GM19438 (cell line): ENCODE measurements around the gene E2F3.
A peak's percentile ranks its signal among the peaks of the same experiment; 100 is the strongest.
"Not testable (repeated sequence)": the region's sequence is repeated elsewhere in the genome, so short reads cannot be mapped to it uniquely, and the experiment has no call there.

Experiments used
- ATAC-seq: cut with Tn5 transposase; IDR thresholded peaks from one replicate; pipeline ENCODE4 v1.9.1; 2021; ENCODE audit warnings: low read depth; ENCODE audit not compliant: unreplicated experiment

E2F3 gene

DNA sequence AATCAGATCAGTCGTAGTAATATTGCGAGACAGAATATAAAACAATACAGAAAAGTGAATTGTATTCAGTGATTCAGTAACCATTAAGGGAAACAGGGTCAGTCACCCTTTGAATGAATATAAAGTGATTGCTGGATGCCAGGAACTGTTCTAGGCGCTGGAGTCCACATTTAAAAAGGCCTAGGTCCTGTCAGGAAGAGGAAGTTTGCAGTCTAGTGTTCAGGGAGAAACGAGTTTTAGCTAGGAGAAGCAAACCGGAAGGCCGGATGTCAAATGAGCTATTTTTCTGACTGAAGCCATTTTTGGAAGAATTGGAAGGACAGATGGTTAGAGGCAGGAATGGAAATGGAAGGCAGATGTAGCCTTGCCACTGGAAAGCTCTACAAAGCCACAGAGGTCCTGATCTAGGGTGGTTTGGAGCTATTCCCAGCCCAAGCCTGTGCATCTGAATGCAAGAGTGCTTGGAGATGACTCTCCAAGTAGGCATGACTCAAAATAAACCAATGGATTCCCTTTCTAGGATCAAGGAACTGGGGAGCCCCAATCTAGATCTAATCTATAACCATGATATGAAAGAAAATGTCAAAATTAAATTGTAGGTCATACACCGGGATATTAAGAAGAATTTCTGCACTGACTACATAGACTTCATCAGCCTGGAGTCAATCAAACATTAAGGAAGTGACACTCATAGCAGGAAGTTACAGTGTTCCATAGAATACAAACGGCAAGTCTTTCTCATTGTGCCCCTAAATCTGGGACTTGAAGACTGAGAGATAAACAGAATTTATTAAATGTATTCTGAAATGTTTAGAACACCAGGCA, 95.7 kb downstream of the E2F3 start:
- no peak for ATAC-seq

DNA sequence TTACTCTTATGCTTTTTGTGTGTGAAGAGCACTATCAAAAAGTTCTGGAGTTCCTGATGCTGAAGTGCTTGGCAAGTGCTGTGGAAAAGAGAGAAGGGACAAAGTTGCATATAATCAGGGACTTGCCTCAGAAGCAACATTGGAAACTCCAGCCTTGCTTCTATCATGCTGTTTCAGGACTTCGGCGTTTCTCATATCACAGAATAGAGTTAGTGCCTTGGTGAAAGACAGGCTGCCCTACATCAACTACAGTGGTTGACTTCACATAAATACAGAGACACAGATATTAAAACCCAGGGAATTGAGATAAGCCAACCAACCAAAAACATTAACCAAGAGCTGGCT, 96.3 kb downstream of the E2F3 start:
- ATAC-seq, result no peak

DNA sequence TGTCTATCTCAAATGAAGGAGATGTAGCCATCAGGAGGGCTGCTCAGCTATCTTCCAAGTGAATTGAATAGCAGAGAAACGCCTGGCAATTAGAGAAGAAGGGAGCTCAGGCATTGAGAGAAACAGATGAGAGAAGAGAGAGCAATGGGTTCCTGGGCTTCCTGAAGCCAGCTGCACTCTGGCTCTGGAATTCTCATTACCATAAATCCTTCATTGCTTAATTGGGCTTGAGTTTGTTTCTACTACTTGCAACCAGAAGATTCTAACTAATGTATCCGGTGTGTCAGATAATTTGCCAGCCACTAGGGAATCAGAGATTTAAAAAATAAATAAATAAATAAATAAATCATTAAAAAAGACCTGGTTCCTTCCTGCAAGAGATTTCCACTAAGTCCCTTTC, 107.5 kb downstream of the E2F3 start:
- ATAC-seq, result no peak

- ATAC-seq, result no peak
These were observed 110.2 kb downstream of the E2F3 start for GRCh38 chr6:20511852-20512251.

DNA sequence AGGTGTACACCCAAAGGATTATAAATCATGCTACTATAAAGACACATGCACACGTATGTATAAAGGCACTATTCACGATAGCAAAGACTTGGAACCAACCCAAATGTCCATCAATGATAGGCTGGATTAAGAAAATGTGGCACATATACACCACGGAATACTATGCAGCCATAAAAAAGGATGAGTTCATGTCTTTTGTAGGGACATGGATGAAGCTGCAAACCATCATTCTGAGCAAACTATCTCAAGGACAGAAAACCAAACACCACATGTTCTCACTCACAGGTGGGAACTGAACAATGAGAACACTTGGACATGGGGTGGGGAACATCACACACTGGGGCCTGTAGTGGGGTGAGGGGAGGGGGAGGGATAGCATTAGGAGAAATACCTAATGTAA, 123.5 kb downstream of the E2F3 start:
- ATAC-seq, result not testable (repeated sequence)

DNA sequence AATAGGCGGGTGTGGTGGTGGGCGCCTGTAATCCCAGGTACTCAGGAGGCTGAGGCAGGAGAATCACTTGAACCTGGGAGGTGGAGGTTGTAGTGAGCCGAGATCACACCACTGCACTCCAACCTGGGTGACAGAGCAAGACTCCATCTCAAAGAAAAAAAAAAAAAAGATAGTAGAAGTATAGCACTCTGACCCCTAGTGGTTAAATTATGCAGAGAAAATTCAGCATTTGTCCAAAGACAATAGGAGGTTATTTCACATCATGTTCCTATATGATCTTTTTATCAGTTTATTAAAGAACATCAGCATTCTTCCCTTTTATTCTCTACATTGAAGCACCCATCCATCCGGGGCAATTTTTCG, 127.4 kb downstream of the E2F3 start:
- ATAC-seq, result not testable (repeated sequence)

GRCh38 chr6:20532881-20533280, 131.2 kb downstream of the E2F3 start:
- no peak for ATAC-seq

- ATAC-seq, result no peak
These were observed 132.1 kb downstream of the E2F3 start for GRCh38 chr6:20533746-20534294.

- peak; percentile 79 for ATAC-seq
These were observed 132.9 kb downstream of the E2F3 start, which contains the start of gene CDKAL1 for GRCh38 chr6:20534295-20535262. Gene CDKAL1, plus strand, starts transcription at chr6:20534457. Its CDS starts 11,894 bp downstream, at chr6:20546351.

DNA sequence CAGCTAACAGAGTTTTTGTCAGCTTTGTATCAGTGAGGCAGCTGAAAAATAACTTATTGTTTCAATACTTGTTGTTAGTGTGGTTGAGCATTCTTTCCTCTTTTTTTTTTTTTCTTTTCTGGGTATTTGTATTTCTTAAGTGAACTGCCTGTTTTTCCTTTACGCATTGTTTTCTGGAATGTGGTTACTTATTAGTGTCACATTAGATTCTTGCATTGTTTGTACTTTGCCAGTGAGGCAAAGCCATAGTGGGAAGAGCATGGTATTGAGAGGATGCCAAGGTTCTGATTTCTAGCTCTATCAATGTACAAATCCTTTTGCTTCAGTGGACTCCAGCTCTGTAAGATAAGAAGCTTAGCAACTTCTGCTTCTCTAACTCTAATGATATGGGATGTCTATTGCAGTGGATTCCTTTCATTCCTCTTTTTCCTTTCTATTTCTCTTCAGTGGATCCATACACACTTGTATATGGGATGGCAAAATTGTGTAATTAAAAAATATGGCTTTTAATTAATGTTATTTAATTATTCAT, 136.5 kb downstream of the E2F3 start:
- ATAC-seq, result no peak

- no peak for ATAC-seq
These were observed 137.2 kb downstream of the E2F3 start for GRCh38 chr6:20538907-20539306.

- no peak for ATAC-seq
These were observed 137.7 kb downstream of the E2F3 start for GRCh38 chr6:20539387-20539786.

DNA sequence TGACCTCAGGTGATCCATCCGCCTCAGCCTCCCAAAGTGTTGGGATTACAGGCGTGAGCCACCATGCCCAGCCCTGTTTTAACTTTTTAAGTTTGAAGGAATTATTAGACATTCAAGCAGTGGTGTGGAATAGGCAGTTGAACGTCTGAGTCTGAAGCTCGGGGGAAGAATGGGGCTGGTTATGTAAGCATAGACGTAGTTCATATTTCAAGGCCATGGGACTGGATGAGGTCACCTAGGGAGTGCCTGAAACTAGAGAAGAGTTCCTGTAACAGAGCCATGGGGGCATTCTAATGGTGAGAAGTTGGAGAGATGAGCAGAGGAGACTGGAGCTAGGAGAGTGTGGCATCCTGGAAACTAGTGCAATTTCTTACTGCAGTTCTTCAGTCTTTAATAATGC, 139.0 kb downstream of the E2F3 start:
- ATAC-seq, result no peak

DNA sequence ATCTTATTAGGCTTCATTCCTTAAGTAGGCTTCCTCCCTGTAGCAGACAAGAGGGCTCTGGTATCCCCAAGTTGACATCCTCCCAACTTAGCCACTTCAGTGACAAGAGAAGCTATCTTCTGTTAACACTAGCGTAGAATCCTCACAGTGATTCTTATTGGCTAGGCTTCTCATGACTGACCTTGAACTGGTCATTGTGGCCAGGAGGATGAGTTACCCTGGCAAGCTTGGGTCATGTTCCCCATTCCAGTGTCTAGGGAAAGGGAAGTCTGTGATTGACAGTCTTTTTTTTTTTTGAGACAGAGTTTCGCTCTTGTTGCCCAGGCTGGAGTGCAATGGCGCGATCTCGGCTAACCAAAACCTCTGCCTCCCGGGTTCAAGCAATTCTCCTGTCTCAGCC, 139.7 kb downstream of the E2F3 start:
- no peak for ATAC-seq

DNA sequence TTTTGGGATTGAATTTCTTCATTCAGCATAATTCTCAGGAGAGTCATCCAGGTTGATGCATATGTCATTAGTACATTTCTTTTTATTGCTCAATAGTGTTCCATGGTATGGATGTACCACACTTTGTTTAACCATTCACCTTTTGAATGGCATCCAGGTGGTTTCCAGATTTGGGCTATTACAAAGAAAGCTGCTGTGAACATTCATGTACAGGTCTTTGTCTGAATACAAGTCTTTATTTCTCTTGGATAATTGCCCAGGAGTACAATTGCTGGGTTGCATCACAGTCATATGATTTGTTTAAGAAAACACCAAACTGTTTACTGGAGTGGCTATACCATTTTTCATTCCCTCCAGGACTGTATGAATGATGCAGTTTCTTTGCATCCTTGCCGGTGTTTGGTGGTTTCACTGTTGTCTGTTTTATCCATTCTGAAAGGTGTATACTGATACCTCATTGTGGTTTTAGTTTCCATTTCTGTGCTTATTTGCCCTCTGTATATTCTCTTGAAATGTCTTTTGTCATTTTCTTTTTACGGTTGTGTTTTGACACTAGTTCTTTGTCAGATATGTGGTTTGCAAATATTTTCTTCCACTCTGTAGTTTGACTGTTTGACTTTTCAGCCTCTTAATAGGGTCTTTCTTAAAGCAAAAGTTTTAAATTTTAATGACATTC, 141.4 kb downstream of the E2F3 start:
- ATAC-seq, result peak; percentile 99
